Activated CD8-positive, alpha-beta memory T cell treated with anti-CD3 and anti-CD28 coated beads for 36 hours (primary cell): ENCODE data around the gene RIT2. TPM values are rescaled to one million over a fixed set of nuclear protein-coding genes. Genes with fewer than 3 reads are reported as not detected.

Experiments
- CTCF ChIA-PET: fragments of 350-600 bp; sonication (Branson Sonifier 250); formaldehyde crosslinking; loops from one replicate; lab custom pipeline; 2021; ENCODE audit warnings: antibody characterized with exemption; lab: Charles Lee
- POLR2A ChIA-PET: fragments of 350-600 bp; sonication (Branson Sonifier 250); formaldehyde crosslinking; loops from one replicate; lab custom pipeline; 2021; ENCODE audit warnings: antibody characterized with exemption; lab: Charles Lee
- total RNA-seq, 2 experiments: library from RNA; stranded (reverse); gene quantifications; one replicate each; pipeline ENCODE4 v1.2.3, GENCODE V29; 2021

RIT2 gene
- total RNA-seq, 2 experiments from 2014 or later = not detected

- POLR2A ChIA-PET = no interaction called here
Observed at GRCh38 chr18:42950732-42951131, 164.8 kb downstream of the RIT2 start.

GRCh38 chr18:42948831-42949230, 166.7 kb downstream of the RIT2 start:
- ChIA-PET POLR2A (no interaction called here), CTCF (interaction anchor here (0.6 kb wide), 1 partner anchor 615 kb away, joined by 5 read pairs; no protein-coding TSS in a partner anchor)

More at GRCh38 chr18:42950732-42951131, 164.8 kb downstream of the RIT2 start:
- CTCF ChIA-PET = no interaction called here

GRCh38 chr18:42941860-42942259, 173.6 kb downstream of the RIT2 start:
- ChIA-PET CTCF (no interaction called here), POLR2A (no interaction called here)

GRCh38 chr18:42941021-42941420, 174.5 kb downstream of the RIT2 start:
- POLR2A ChIA-PET = no interaction called here
- CTCF ChIA-PET = no interaction called here

- ChIA-PET POLR2A (no interaction called here), CTCF (no interaction called here)
Observed at GRCh38 chr18:42937436-42937835, 178.0 kb downstream of the RIT2 start.

- CTCF ChIA-PET = no interaction called here
- POLR2A ChIA-PET = no interaction called here
Observed at GRCh38 chr18:42936289-42936688, 179.2 kb downstream of the RIT2 start.

- ChIA-PET POLR2A (no interaction called here), CTCF (no interaction called here)
Observed at GRCh38 chr18:42931491-42931890, 184.0 kb downstream of the RIT2 start.

- POLR2A ChIA-PET = no interaction called here
Observed at GRCh38 chr18:42929857-42930256, 185.6 kb downstream of the RIT2 start.

GRCh38 chr18:42929181-42929580, 186.3 kb downstream of the RIT2 start:
- POLR2A ChIA-PET = no interaction called here
- CTCF ChIA-PET = no interaction called here

More at GRCh38 chr18:42929857-42930256, 185.6 kb downstream of the RIT2 start:
- CTCF ChIA-PET = no interaction called here

- ChIA-PET POLR2A (no interaction called here), CTCF (no interaction called here)
Observed at GRCh38 chr18:42925036-42925435, 190.4 kb downstream of the RIT2 start.

- ChIA-PET POLR2A (no interaction called here), CTCF (no interaction called here)
Observed at GRCh38 chr18:42922363-42922762, 193.1 kb downstream of the RIT2 start.

GRCh38 chr18:42921226-42921737, 194.2 kb downstream of the RIT2 start:
- ChIA-PET CTCF (no interaction called here), POLR2A (no interaction called here)

GRCh38 chr18:42920621-42921020, 194.9 kb downstream of the RIT2 start:
- POLR2A ChIA-PET = no interaction called here
- CTCF ChIA-PET = no interaction called here

GRCh38 chr18:42915299-42915698, 200.2 kb downstream of the RIT2 start:
- ChIA-PET POLR2A (no interaction called here), CTCF (no interaction called here)

- ChIA-PET POLR2A (no interaction called here), CTCF (no interaction called here)
Observed at GRCh38 chr18:42914476-42914875, 201.0 kb downstream of the RIT2 start.

- ChIA-PET CTCF (no interaction called here), POLR2A (no interaction called here)
Observed at GRCh38 chr18:42909095-42909494, 206.4 kb downstream of the RIT2 start.

- ChIA-PET CTCF (no interaction called here), POLR2A (no interaction called here)
Observed at GRCh38 chr18:42906761-42907160, 208.7 kb downstream of the RIT2 start.

GRCh38 chr18:42901161-42901560, 214.3 kb downstream of the RIT2 start:
- ChIA-PET POLR2A (no interaction called here), CTCF (no interaction called here)

GRCh38 chr18:42893977-42894376, 221.5 kb downstream of the RIT2 start:
- ChIA-PET POLR2A (no interaction called here), CTCF (no interaction called here)

GRCh38 chr18:42892181-42892580, 223.3 kb downstream of the RIT2 start:
- CTCF ChIA-PET = no interaction called here
- POLR2A ChIA-PET = no interaction called here

- POLR2A ChIA-PET = no interaction called here
- CTCF ChIA-PET = no interaction called here
Observed at GRCh38 chr18:42891705-42892104, 223.8 kb downstream of the RIT2 start.

GRCh38 chr18:42883169-42883568, 232.3 kb downstream of the RIT2 start:
- ChIA-PET CTCF (no interaction called here), POLR2A (no interaction called here)
